ENCODE data around the gene CPEB3.
"Not testable (repeated sequence)": the region's sequence is repeated elsewhere in the genome, so short reads cannot be mapped to it uniquely, and the experiment has no call there.

CPEB3 gene

DNA sequence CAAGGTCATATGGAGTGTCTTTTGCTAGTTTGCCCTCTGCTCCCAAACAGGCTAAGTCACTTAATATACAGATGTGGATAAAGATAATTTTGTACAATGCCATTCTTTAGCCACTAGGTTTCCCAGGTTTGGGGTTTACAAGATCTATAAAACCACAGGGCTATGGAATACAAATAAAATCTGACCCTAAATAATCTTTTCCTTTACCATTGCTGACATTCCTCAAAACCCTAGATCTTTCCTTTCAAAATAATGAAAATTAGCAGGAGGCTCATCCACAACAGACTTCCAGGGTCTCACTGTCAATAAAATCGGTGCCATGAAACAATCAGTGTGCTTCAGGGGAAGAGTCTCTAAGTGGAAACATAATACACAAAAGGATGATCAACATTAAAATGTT, 148.4 kb downstream of the CPEB3 start:
- Histone ChIP-seq H3K4me3 (ENCODE audit: extremely low read depth, insufficient read depth, low read length, poor library complexity, severe bottlenecking) (no peak overlapping the region), H3K9me3 (ENCODE audit: control insufficient read depth, low read length) (no peaks in the 10 kb centered on the region), H3K4me1 (ENCODE audit: control insufficient read depth, insufficient read depth, low read length, poor library complexity, severe bottlenecking) (no peaks in the 10 kb centered on the region), H3K27ac (ENCODE audit: low read depth, low read length, severe bottlenecking) (no peak overlapping the region), H3K36me3 (ENCODE audit: control insufficient read depth, insufficient read depth, low read length) (no peaks in the 10 kb centered on the region)
- no CpG with 5 or more reads among the region's 1 CpG for WGBS, 2 experiments (ENCODE audit: insufficient coverage in 2 of 2)

- not testable (repeated sequence) for H3K4me1 ChIP-seq (ENCODE audit: control insufficient read depth, insufficient read depth, low read length, poor library complexity, severe bottlenecking); H3K36me3 ChIP-seq (ENCODE audit: control insufficient read depth, insufficient read depth, low read length)
- no CpG with 5 or more reads among the region's 3 CpGs for WGBS, 2 experiments (ENCODE audit: insufficient coverage in 2 of 2)
Observed at GRCh38 chr10:92141147-92141546, 149.7 kb downstream of the CPEB3 start.

DNA sequence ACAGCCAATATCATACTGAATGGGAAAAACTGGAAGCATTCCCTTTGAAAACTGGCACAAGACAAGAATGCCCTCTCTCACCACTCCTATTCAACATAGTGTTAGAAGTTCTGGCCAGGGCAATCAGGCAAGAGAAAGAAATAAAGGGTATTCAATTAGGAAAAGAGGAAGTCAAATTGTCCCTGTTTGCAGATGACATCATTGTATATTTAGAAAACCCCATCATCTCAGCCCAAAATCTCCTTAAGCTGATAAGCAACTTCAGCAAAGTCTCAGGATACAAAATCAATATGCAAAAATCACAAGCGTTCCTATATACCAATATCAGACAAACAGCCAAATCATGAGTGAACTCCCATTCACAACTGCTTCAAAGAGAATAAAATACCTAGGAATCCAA, 156.8 kb downstream of the CPEB3 start:
- not testable (repeated sequence) for H3K27ac ChIP-seq (ENCODE audit: low read depth, low read length, severe bottlenecking); H3K9me3 ChIP-seq (ENCODE audit: control insufficient read depth, low read length); H3K4me3 ChIP-seq (ENCODE audit: extremely low read depth, insufficient read depth, low read length, poor library complexity, severe bottlenecking); H3K4me1 ChIP-seq (ENCODE audit: control insufficient read depth, insufficient read depth, low read length, poor library complexity, severe bottlenecking); H3K36me3 ChIP-seq (ENCODE audit: control insufficient read depth, insufficient read depth, low read length)
- WGBS, 2 experiments (ENCODE audit: insufficient coverage in 2 of 2), result no CpG with 5 or more reads among the region's 1 CpG

More at GRCh38 chr10:92141147-92141546, 149.7 kb downstream of the CPEB3 start:
- not testable (repeated sequence) for H3K27ac ChIP-seq (ENCODE audit: low read depth, low read length, severe bottlenecking); H3K4me3 ChIP-seq (ENCODE audit: extremely low read depth, insufficient read depth, low read length, poor library complexity, severe bottlenecking); H3K9me3 ChIP-seq (ENCODE audit: control insufficient read depth, low read length)

GRCh38 chr10:92131275-92131820, 159.5 kb downstream of the CPEB3 start:
- H3K4me1 ChIP-seq (ENCODE audit: control insufficient read depth, insufficient read depth, low read length, poor library complexity, severe bottlenecking), result no peaks in the 10 kb centered on the region
- H3K4me3 ChIP-seq (ENCODE audit: extremely low read depth, insufficient read depth, low read length, poor library complexity, severe bottlenecking), result no peak overlapping the region
- no peaks in the 10 kb centered on the region for H3K9me3 ChIP-seq (ENCODE audit: control insufficient read depth, low read length)
- H3K36me3 ChIP-seq (ENCODE audit: control insufficient read depth, insufficient read depth, low read length), result no peaks in the 10 kb centered on the region
- no CpG with 5 or more reads among the region's 5 CpGs for WGBS, 2 experiments (ENCODE audit: insufficient coverage in 2 of 2)
- H3K27ac ChIP-seq (ENCODE audit: low read depth, low read length, severe bottlenecking), result no peak overlapping the region

DNA sequence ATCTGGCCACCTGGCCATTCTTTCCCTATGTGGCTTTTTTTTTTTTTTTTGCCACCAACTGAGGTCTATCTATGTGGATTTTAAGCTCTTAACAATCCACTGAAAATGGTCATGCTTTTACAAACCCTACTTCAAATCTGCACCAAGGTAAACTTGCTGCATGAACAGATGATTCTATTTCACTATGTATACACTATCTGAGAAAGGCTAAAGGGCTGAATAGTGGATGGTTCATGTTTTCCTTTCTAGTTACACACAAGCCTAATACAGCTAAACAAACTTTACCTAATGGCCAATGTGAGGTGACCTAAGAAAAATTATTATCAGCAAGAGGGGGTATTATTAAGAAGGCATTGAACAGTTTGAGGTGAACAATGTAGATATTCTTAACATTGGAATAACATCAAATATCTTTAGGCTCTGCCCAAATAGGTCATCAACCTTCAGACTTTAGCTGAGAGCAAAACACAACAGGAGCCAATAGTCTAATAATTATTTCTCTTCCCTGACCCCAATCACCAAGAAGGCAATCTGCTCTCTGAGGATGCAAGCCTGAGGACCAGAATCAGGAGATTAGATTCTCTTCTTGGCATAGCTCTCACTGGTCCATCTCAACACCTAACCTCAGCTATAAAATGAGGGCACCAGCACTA, 160.1 kb downstream of the CPEB3 start:
- Histone ChIP-seq H3K36me3 (ENCODE audit: control insufficient read depth, insufficient read depth, low read length) (no peaks in the 10 kb centered on the region), H3K4me3 (ENCODE audit: extremely low read depth, insufficient read depth, low read length, poor library complexity, severe bottlenecking) (no peak overlapping the region), H3K9me3 (ENCODE audit: control insufficient read depth, low read length) (no peaks in the 10 kb centered on the region), H3K4me1 (ENCODE audit: control insufficient read depth, insufficient read depth, low read length, poor library complexity, severe bottlenecking) (no peaks in the 10 kb centered on the region), H3K27ac (ENCODE audit: low read depth, low read length, severe bottlenecking) (no peak overlapping the region)

DNA sequence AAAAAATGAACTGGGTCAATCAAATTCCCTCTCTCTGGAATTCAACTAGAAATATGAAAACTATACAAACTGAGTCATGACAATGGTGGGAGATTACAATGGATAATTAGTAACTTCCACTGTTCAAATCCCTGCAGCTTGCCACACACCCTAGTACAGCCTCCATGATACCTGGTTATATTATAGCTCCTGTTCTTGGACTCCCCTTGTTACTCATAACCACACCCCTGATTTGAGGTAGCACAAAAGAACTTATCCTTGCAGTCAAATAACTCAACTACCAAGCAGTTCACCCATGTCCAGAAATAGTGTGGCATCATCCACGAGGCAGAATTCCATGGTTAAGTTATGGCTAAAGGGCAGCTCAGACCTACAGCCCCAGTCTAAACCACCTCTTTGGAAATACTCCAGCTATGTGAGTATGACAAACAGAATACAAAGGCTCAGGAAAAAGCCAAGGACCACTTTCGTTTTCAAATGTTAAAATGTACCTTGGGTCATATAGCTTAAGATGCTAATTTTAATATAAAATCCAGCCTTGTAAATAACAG, 164.7 kb downstream of the CPEB3 start:
- Histone ChIP-seq H3K36me3 (ENCODE audit: control insufficient read depth, insufficient read depth, low read length) (no peaks in the 10 kb centered on the region), H3K4me1 (ENCODE audit: control insufficient read depth, insufficient read depth, low read length, poor library complexity, severe bottlenecking) (no peaks in the 10 kb centered on the region), H3K4me3 (ENCODE audit: extremely low read depth, insufficient read depth, low read length, poor library complexity, severe bottlenecking) (no peak overlapping the region), H3K27ac (ENCODE audit: low read depth, low read length, severe bottlenecking) (no peak overlapping the region), H3K9me3 (ENCODE audit: control insufficient read depth, low read length) (no peaks in the 10 kb centered on the region)
- WGBS, 2 experiments (ENCODE audit: insufficient coverage in 2 of 2), result 100% methylated on average over 1 of the region's 2 CpGs

DNA sequence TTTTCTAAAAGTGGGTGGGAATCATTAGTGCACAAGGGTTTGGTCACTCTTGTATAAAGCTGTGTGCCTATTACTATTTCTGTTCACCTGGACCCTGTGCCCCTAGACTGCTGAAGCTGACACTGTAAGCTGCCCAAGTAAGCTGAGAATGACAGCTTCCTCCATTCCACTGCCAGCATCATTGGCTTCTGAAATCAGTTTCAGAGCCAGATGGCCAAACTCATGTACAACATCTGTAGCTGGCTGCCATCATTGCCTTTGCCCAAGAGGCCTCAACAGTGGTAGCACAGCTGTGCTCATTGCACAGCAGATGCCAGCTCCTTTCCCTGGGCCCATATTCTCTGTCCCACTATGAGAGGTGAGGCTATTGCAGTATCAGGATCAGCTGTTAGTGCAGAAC, 165.7 kb downstream of the CPEB3 start:
- Histone ChIP-seq H3K27ac (ENCODE audit: low read depth, low read length, severe bottlenecking) (no peak overlapping the region), H3K36me3 (ENCODE audit: control insufficient read depth, insufficient read depth, low read length) (no peaks in the 10 kb centered on the region), H3K4me1 (ENCODE audit: control insufficient read depth, insufficient read depth, low read length, poor library complexity, severe bottlenecking) (no peaks in the 10 kb centered on the region), H3K4me3 (ENCODE audit: extremely low read depth, insufficient read depth, low read length, poor library complexity, severe bottlenecking) (no peak overlapping the region), H3K9me3 (ENCODE audit: control insufficient read depth, low read length) (no peaks in the 10 kb centered on the region)

DNA sequence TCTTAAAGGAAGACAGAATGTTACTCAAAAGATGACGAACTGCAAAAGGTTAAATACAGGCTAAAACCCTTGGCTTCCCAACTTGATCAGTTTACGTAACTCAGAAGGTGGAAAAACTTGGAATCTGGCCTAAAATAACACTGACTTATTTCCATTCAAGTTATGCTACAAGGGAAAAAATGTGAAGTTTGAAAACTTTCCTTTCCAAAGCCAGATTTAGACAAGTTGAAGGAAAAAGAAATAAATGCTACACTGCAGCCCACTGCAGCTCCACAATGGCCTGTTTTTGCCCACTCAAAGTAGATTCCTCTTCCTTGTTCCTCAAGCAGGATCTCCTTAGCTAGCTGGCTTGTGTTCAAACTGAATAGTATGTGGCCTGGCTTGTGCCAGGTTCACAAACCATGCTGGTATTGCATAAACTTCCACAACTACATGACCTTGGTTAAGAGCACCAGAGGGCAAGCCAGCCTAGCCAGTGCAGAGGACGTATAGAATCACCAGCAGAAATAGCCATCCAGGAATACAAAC, 166.2 kb downstream of the CPEB3 start:
- H3K9me3 ChIP-seq (ENCODE audit: control insufficient read depth, low read length), result no peaks in the 10 kb centered on the region

DNA sequence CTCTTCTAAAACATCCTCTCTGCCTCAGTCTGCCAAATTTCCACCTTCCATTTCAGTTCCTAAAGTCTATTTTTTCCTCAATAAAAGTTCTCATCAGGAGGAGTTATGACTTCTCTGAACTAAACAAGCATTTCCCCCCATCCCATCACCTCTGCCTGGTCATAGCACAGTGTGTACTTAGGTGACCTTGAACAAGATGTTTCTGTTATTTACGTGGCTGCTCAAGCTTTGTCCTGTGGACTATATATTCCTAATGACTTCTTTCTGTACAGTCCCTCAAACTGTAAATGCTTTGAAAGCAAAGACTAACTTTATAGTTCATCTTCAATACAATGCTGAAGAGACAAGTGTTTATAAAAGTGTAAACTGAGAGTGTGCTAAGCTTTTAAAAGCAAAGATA, 166.9 kb downstream of the CPEB3 start:
- Histone ChIP-seq H3K4me3 (ENCODE audit: extremely low read depth, insufficient read depth, low read length, poor library complexity, severe bottlenecking) (no peak overlapping the region), H3K9me3 (ENCODE audit: control insufficient read depth, low read length) (no peaks in the 10 kb centered on the region), H3K36me3 (ENCODE audit: control insufficient read depth, insufficient read depth, low read length) (no peaks in the 10 kb centered on the region), H3K4me1 (ENCODE audit: control insufficient read depth, insufficient read depth, low read length, poor library complexity, severe bottlenecking) (no peaks in the 10 kb centered on the region), H3K27ac (ENCODE audit: low read depth, low read length, severe bottlenecking) (no peak overlapping the region)
- no CpG with 5 or more reads among the region's 1 CpG for WGBS, 2 experiments (ENCODE audit: insufficient coverage in 2 of 2)

More for the DNA sequence above, 166.2 kb downstream of the CPEB3 start:
- 90 to 100% methylated on average over 1 to 3 of the region's 3 CpGs for WGBS, 2 experiments (ENCODE audit: insufficient coverage in 2 of 2)
- H3K4me3 ChIP-seq (ENCODE audit: extremely low read depth, insufficient read depth, low read length, poor library complexity, severe bottlenecking), result no peak overlapping the region
- no peaks in the 10 kb centered on the region for H3K4me1 ChIP-seq (ENCODE audit: control insufficient read depth, insufficient read depth, low read length, poor library complexity, severe bottlenecking)
- no peak overlapping the region for H3K27ac ChIP-seq (ENCODE audit: low read depth, low read length, severe bottlenecking)
- no peaks in the 10 kb centered on the region for H3K36me3 ChIP-seq (ENCODE audit: control insufficient read depth, insufficient read depth, low read length)

DNA sequence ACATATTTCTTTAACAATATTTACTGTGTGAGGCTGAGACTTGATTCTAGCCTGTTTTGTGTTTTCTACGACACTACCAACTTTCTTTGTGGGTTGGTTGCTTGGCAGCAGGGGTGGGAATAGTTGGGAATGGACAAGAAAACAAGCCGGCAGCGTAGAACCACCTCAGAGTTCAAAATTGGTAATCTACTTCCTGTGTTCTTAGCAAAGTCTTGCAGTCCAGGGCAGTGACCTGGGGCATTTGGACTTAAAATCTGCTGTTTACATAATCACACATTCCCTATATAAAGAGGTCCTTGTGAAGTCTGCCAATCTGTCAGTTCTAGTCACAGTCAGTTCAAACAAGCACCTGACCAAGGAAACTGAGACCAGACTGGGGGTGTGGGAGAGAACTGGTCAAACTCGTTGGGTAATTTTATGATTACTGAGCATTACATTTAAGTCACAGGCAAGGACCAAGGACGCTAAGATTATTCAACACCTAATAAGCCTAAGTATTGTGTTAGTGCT, 167.9 kb downstream of the CPEB3 start:
- H3K4me3 ChIP-seq (ENCODE audit: extremely low read depth, insufficient read depth, low read length, poor library complexity, severe bottlenecking), result no peak overlapping the region
- no peak overlapping the region for H3K27ac ChIP-seq (ENCODE audit: low read depth, low read length, severe bottlenecking)
- H3K36me3 ChIP-seq (ENCODE audit: control insufficient read depth, insufficient read depth, low read length), result no peaks in the 10 kb centered on the region
- H3K9me3 ChIP-seq (ENCODE audit: control insufficient read depth, low read length), result no peaks in the 10 kb centered on the region
- WGBS, 2 experiments (ENCODE audit: insufficient coverage in 2 of 2), result 100% methylated on average over 2 to 3 of the region's 5 CpGs
- no peaks in the 10 kb centered on the region for H3K4me1 ChIP-seq (ENCODE audit: control insufficient read depth, insufficient read depth, low read length, poor library complexity, severe bottlenecking)
